CD14-positive monocyte (primary cell): ENCODE data around the gene HDAC4. TPM values are rescaled to one million over a fixed set of nuclear protein-coding genes. Genes with fewer than 3 reads are reported as not detected.

Experiments used
- DNase-seq, 3 donors: peaks; one replicate each; pipeline ENCODE4 v3.0.0-alpha.2; 2011 to 2022
- H2AFZ ChIP-seq: 2 replicates; pipeline ENCODE4 v1.6.0; 2012; ENCODE audit warnings: mild to moderate bottlenecking, low read depth, low read length, inconsistent platforms; ENCODE audit not compliant: insufficient read depth, poor library complexity, severe bottlenecking
- H3K27ac ChIP-seq, 2 donors: 1 replicate in 1 of 2; 2 replicates in 1 of 2; pipeline ENCODE4 v1.5.1; 2012 to 2013; ENCODE audit warnings: low read length in 2 of 2, control low read depth in 1 of 2, inconsistent platforms in 1 of 2, low read depth in 1 of 2, mild to moderate bottlenecking in 1 of 2
- H3K27me3 ChIP-seq, 2 donors: one replicate each; pipeline versions ENCODE4 v1.6.0 to v1.6.1; 2011 to 2013; ENCODE audit warnings: low read length in 2 of 2; ENCODE audit not compliant: control insufficient read depth in 2 of 2, insufficient read depth in 2 of 2
- H3K36me3 ChIP-seq, 2 donors: replicated peaks in 1 of 2; 1 replicate in 1 of 2; 2 replicates in 1 of 2; pipeline versions ENCODE4 v1.5.1 to v1.6.1; 2012 to 2013; ENCODE audit warnings: low read length in 2 of 2, control low read depth in 1 of 2, inconsistent platforms in 1 of 2, mild to moderate bottlenecking in 1 of 2; ENCODE audit not compliant: insufficient read depth in 2 of 2, control insufficient read depth in 1 of 2
- H3K4me1 ChIP-seq, 2 donors: 1 replicate in 1 of 2; 2 replicates in 1 of 2; pipeline versions ENCODE4 v1.5.1 to v1.6.1; 2012 to 2013; ENCODE audit warnings: low read length in 2 of 2, control low read depth in 1 of 2, inconsistent platforms in 1 of 2, mild to moderate bottlenecking in 1 of 2, moderate library complexity in 1 of 2; ENCODE audit not compliant: insufficient read depth in 2 of 2, control insufficient read depth in 1 of 2
- H3K4me2 ChIP-seq: replicated peaks from 2 replicates; pipeline ENCODE3; 2012; ENCODE audit warnings: low read length, moderate library complexity, mild to moderate bottlenecking; ENCODE audit not compliant: poor library complexity, severe bottlenecking; ENCODE audit errors: extremely low read depth
- H3K4me3 ChIP-seq, 3 experiments: fragments of 200-600 bp in 1 of 3; sonication (generic) in 1 of 3; replicated peaks in 1 of 3; 1 replicate in 2 of 3; 2 replicates in 1 of 3; pipeline ENCODE4 v1.5.1; 2011 to 2013; ENCODE audit warnings: low read length in 3 of 3, mild to moderate bottlenecking in 3 of 3, control low read depth in 2 of 3, low read depth in 2 of 3, inconsistent platforms in 1 of 3, moderate library complexity in 1 of 3
- H3K79me2 ChIP-seq: 2 replicates; pipeline ENCODE4 v1.6.0; 2012; ENCODE audit warnings: mild to moderate bottlenecking, control low read depth, inconsistent platforms, low read length, moderate library complexity; ENCODE audit not compliant: insufficient read depth
- H3K9ac ChIP-seq: 2 replicates; pipeline ENCODE4 v1.6.0; 2017; ENCODE audit warnings: low read length, mild to moderate bottlenecking; ENCODE audit not compliant: insufficient read depth, poor library complexity, severe bottlenecking
- H3K9me3 ChIP-seq, 2 donors: replicated peaks in 1 of 2; 1 replicate in 1 of 2; 2 replicates in 1 of 2; pipeline versions ENCODE4 v1.5.1 to v1.6.1; 2012 to 2013; ENCODE audit warnings: low read length in 2 of 2, control low read depth in 1 of 2; ENCODE audit not compliant: control insufficient read depth in 1 of 2, insufficient read depth in 1 of 2
- H4K20me1 ChIP-seq: 2 replicates; pipeline ENCODE4 v1.6.0; 2012; ENCODE audit warnings: mild to moderate bottlenecking, low read length, control low read depth, moderate library complexity; ENCODE audit not compliant: insufficient read depth
- H3K27ac Mint-ChIP-seq, 7 donors: one replicate each; pipeline ENCODE4 v1.8.0; 2020; ENCODE audit warnings: mild to moderate bottlenecking in 7 of 7, mixed read lengths in 7 of 7, moderate library complexity in 6 of 7, inconsistent platforms in 2 of 7
- H3K27me3 Mint-ChIP-seq, 3 donors: one replicate each; pipeline ENCODE4 v1.8.0; 2021 to 2022; ENCODE audit warnings: low read depth in 3 of 3, mild to moderate bottlenecking in 3 of 3, mixed read lengths in 3 of 3, moderate library complexity in 3 of 3, inconsistent platforms in 1 of 3
- H3K36me3 Mint-ChIP-seq, 2 donors: one replicate each; pipeline ENCODE4 v1.8.0; 2020; ENCODE audit warnings: mixed read lengths in 2 of 2, inconsistent platforms in 1 of 2, mild to moderate bottlenecking in 1 of 2
- H3K4me1 Mint-ChIP-seq: one replicate; pipeline ENCODE4 v1.8.0; 2020; ENCODE audit warnings: mild to moderate bottlenecking, mixed read lengths
- H3K4me3 Mint-ChIP-seq, 2 donors: one replicate each; pipeline ENCODE4 v1.8.0; 2020; ENCODE audit warnings: mild to moderate bottlenecking in 2 of 2, mixed read lengths in 2 of 2, moderate library complexity in 1 of 2
- H3K9me3 Mint-ChIP-seq, 7 donors: one replicate each; pipeline ENCODE4 v1.8.0; 2020 to 2022; ENCODE audit warnings: mixed read lengths in 7 of 7, mild to moderate bottlenecking in 6 of 7, moderate library complexity in 6 of 7, inconsistent platforms in 2 of 7
- CTCF ChIP-seq: fragments of 200-600 bp; IDR thresholded peaks from one replicate; pipeline ENCODE4 v1.8.0; 2022; ENCODE audit warnings: antibody characterized with exemption, mild to moderate bottlenecking
- WGBS: methylation state at CpG from one replicate; pipeline ENCODE4 v1.1.5; 2013; ENCODE audit warnings: missing lambda C conversion rate; ENCODE audit not compliant: insufficient coverage; 5-methylcytosine and 5-hydroxymethylcytosine counted together
- intact Hi-C, 2 donors: fragments of 100-400 bp; cut with micrococcal nuclease; formaldehyde crosslinking; loops; one replicate each; pipeline versions ENCODE4 v1.15.0 to v1.15.1; 2023
- polyA plus RNA-seq, 3 donors: library from polyadenylated mRNA; depleted of rRNA in 1 of 3; unstranded in 2 of 3; stranded (reverse) in 1 of 3; fragments of 300-500 nt in 2 of 3; fragments of >200 nt in 1 of 3; fragmentation: Illumina TruSeq in 2 of 3; gene quantifications; 1 replicate in 2 of 3; 2 replicates in 1 of 3; pipeline ENCODE4 v1.2.3, GENCODE V29; 2012 to 2021

Gene HDAC4
- polyA plus RNA-seq, 3 donors = 3.3 to 23.0 (median 4.5) TPM

- Histone ChIP-seq H3K36me3 (peaks cover 45 to 85% of the 10 kb centered on the region in 2 donors), H3K4me3 (no peak overlapping the region), H3K9ac (no peak overlapping the region), H3K4me1 (peaks cover 5 to 7% of the 10 kb centered on the region in 2 donors), H3K9me3 (no peaks in the 10 kb centered on the region), H3K79me2 (peaks cover 100% of the 10 kb centered on the region), H3K27ac (peak overlapping the region in 1 of 2 donors; percentile 55), H3K27me3 (no peaks in the 10 kb centered on the region), H2AFZ (no peak overlapping the region), H4K20me1 (peaks cover 71% of the 10 kb centered on the region), H3K4me2 (no peak overlapping the region)
- peaks cover 0 to 3% (median 0%) of the 10 kb centered on the region in 3 donors for H3K27me3 Mint-ChIP-seq
- no peak for TF ChIP-seq CTCF
- peaks cover 12% of the 10 kb centered on the region for H3K4me1 Mint-ChIP-seq
- peaks cover 0 to 6% (median under 1%) of the 10 kb centered on the region in 7 donors for H3K9me3 Mint-ChIP-seq
- DNase-seq = no peak
- intact Hi-C loops = no loop called here
- H3K27ac Mint-ChIP-seq = peak overlapping the region in 6 of 7 donors; percentile 6 to 63 (median 37)
- no peak overlapping the region for H3K4me3 Mint-ChIP-seq
- whole genome bisulfite sequencing = 97% methylated on average over 14 of the region's 23 CpGs
- H3K36me3 Mint-ChIP-seq = peaks cover 62 to 87% of the 10 kb centered on the region in 2 donors
Observed at GRCh38 chr2:239194731-239195317, 206.0 kb downstream of the HDAC4 start.

- no peak for TF ChIP-seq CTCF
- Mint-ChIP-seq H3K4me1 (peaks cover 12% of the 10 kb centered on the region), H3K9me3 (peaks cover 2 to 8% (median 3%) of the 10 kb centered on the region in 7 donors), H3K4me3 (no peak overlapping the region), H3K36me3 (peaks cover 65 to 86% of the 10 kb centered on the region in 2 donors), H3K27ac (peak overlapping the region in 5 of 7 donors; percentile 25 to 63 (median 57)), H3K27me3 (peaks cover 0 to 3% (median 0%) of the 10 kb centered on the region in 3 donors)
- Histone ChIP-seq H2AFZ (no peak overlapping the region), H3K4me3 (no peak overlapping the region), H3K4me2 (no peak overlapping the region), H3K27ac (peak overlapping the region in 1 of 2 donors; percentile 55), H3K9ac (no peak overlapping the region), H4K20me1 (peaks cover 72% of the 10 kb centered on the region), H3K36me3 (peaks cover 52 to 86% of the 10 kb centered on the region in 2 donors), H3K4me1 (peaks cover 5 to 7% of the 10 kb centered on the region in 2 donors), H3K9me3 (peaks cover 5% of the 10 kb centered on the region in 2 donors), H3K27me3 (no peaks in the 10 kb centered on the region), H3K79me2 (peaks cover 98% of the 10 kb centered on the region)
- 91% methylated on average over 16 of the region's 17 CpGs for WGBS
- intact Hi-C loops = no loop called here
- no peak for DNase-seq
Observed at GRCh38 chr2:239193925-239194677, 206.7 kb downstream of the HDAC4 start.
